AML-193 (cell line): ENCODE results near the gene TRA2B.
A peak's percentile ranks its signal among the peaks of the same experiment; 100 is the strongest.

Experiments used
- DNase-seq, 2 experiments: peaks; one replicate each; lab custom pipeline; 2025; lab: John Stamatoyannopoulos, UW

Gene TRA2B

DNA sequence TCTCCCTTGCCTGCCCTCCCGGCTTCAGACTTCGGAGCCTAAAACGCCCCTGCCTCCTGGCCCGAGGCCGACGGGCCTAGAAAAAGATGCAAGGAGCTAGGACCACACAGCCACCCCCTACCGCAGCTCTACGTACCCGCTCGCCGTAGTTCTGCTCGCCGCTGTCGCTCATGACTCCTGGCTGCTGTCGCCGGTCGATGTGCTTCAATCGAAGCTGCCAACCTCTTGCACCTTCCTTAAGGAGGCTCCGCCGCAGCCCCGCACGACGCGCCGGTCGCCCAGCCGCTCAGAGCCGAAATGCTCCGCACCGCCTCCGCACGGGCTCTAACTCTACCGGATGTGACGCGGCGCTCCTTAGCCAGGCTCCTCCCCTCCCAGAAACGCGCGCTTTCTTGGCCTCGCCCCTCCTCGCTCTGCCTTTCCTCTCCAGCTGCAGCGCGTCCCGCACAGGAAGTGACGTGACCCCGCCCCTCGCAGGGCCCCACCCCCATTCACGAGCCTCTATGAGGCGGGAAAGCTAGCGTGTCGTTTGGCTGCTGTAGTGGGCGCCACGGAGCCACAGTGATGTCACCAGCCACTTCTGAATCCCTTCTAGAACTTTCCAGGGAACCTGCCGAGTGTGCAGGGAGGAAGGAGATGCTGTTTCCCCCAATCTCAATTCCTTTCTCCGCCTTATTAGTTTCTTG is at the start of gene TRA2B:
TRA2B (minus strand) TSS at position 326 of the 686 bp plus-strand sequence; CDS start at position 172, 154 bp downstream.
- peak; percentile 99 for DNase-seq

DNA sequence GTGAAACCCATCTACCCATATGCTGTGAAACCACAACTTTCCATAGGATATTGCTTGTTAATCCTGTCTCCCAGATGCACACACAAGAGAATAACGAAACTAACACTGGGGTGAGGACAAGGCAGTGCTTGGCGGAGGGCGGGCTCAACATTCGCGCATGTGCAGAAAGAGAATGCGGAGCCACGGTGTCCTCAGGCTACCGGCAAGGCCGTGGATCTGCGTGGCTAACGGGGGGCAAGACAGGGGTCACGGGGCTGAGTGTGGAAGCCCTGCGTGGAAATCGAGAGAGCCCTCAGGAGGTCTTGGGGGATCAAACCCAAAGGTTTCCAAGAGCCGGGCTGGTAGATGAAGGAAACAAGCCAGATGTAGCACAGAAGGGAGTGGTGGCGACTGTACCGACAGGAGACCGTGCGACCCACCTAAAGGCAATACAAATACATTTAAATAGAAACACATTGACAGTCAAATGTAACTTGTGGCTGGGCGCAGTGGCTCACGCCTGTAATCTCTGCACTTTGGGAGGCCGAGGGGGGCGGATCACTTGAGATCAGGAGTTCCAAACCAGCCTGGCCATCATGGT is 48.5 kb upstream of the TRA2B start:
- no peak for DNase-seq

DNA sequence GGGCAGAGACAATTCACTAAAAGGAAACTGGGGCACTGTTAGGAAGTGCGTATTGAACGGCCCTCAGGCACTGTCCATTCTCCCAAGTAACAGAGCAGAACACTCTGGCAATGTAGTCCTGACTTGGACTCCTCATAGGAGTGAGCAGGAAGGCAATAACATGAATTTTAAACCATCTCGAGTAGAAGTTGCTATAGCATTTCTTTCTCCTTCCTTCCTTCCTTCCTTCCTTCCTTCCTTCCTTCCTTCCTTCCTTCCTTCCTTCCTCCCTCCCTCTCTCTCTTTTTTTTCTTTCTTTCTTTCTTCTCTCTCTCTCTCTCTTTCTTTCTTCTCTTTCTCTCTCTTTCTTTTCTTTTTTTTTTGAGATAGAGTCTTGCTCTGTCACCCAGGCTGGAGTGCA is 46.4 kb upstream of the TRA2B start:
- DNase-seq, result no peak

DNA sequence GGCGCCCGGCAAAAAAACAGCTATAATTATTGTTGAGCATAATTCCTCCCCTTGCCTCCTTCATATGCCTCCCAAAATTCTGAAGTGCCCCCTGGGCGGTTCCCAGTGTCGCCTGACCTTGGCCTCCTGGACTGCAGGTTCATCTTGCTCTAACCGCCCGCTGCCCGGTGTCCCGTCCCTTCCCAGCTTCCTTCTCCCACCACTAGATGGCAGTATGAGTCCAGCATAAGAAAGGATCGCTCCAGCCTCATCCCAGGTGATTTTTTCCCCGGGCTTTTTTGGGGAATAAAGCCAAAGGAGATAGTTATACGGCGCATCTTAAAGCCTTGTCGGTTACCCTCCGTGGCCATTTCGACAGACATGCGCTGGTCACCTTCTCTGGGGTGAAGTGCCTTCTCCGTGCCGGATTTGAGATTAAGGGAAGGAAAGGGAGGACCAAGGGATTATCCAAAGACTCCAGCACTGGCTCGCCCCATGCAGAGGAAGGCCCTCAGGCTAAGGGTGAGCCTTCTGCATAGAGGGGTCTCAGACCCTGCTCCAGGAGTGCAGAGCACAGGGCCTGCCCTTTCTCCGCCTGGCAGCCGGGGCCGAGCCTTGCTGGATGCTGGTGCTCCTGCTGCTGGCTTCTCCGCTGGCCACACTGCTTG is 45.8 kb upstream of the TRA2B start:
- peak; percentile 37 to 45 for DNase-seq

DNA sequence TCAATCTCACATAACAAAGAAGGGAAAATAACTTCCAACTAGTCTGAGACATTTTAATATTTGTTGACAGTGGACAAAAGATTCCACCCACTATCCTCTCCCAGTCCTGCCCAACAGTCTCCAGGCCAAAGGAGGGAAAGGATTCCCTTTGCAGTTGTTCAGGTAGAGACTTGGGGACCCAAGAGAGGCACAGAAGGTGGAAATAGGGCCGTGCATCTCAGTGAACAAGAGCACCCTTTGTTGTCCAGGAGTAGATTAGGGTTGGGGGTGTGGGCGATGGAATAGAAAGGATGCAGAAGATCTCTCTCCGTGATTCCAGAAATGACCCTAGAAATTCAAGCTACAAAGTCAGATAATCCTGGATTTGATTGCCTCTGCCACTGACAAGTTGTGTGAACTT is 44.8 kb upstream of the TRA2B start:
- no peak for DNase-seq

DNA sequence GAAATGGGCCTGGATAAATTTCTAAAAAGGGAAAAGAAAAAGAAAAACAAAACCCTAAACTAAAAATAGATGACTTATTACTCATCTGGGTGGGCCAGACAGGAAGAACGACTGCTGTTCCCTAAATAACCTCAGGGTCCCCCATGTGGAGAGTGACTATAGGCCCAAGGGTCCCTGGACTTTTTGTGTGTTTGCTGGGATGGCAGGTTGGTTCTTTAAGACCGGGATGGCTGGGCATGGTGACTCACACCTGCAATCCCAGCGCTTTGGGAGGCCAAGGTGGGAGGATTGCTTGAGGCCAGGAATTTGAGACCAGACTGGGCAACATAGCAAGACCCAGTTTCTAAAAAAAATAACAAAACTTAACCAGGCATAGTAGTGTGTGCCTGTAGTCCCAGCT is 43.8 kb upstream of the TRA2B start:
- no peak for DNase-seq

DNA sequence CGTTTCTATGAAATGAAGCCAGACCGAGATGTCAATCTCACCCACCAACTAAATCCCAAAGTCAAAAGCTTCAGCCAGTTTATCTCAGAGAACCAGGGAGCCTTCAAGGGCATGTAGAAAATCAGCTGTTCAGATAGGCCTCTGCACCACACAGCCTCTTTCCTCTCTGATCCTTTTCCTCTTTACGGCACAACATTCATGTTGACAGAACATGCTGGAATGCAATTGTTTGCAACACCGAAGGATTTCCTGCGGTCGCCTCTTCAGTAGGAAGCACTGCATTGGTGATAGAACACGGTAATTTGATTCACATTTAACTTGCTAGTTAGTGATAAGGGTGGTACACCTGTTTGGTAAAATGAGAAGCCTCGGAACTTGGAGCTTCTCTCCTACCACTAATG is 41.9 kb upstream of the TRA2B start:
- no peak for DNase-seq

DNA sequence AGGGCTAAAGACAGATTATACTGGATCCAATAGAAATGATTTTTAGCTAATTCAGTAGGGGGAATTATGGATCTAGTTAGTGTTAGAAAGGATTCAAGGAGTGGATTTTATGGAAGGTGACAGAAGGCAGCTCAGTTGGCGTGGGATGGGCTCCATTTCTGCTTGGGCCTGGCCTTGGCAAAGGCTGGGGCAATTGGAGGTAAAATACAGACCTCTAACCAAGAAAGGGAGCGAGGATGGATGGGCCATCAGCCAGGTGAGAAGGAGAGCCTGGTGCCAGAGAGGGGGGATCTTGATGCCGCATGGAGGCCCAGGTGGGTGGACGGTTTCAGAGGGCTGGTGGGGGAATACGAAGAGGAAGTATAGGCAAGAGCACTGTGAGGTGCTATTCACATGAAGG is 40.7 kb upstream of the TRA2B start:
- DNase-seq, result no peak

DNA sequence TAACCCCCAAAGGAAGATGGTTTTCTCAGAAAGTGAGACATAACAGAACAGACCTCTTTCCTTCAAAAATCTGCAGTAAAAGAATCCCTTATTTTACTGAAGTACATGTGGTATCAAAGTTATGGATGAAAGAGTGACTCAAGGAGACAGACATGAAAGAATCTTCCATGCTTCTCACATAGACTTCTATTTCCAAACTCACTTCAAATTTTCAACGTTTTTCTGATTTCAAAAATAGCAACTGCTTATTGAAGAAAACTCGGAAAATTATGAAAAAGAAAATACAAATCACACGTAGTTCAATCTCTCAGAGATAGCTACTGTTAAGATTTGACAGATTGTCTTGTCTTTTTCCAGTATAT is 39.8 kb upstream of the TRA2B start:
- no peak for DNase-seq

DNA sequence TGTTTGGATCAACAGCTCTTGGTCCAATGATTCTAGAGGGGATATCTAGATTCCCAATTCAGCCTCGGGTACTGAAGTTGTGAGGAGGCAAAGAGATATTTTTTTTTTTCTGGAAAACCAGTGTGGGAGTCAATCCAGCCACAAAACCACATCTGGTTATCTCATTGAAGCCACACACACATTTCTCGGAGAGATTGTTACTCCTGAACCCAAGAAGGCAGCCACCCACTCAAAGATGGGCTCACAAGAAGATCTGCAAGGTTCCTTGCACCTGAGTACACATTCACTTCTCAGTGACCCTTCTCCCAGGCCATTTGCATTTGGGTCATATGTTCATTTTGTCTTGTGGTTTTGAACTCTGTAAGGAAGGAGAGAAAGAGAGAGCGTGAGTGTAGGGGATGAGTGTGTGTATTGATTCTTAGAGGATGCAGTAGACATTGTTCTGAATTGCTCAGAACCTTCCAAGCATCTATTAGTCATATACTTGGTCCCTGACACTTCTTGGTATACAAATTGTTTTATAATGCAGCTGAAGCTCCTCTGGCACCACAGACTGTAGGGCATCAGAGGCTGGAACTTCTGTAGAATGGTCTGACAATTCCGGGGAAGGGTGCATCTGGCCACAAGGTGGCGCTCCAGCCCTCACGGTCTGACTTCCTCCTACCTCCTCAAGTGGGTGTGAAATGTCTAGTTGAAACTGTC is 39.3 kb upstream of the TRA2B start:
- DNase-seq, result peak; percentile 75 to 78

DNA sequence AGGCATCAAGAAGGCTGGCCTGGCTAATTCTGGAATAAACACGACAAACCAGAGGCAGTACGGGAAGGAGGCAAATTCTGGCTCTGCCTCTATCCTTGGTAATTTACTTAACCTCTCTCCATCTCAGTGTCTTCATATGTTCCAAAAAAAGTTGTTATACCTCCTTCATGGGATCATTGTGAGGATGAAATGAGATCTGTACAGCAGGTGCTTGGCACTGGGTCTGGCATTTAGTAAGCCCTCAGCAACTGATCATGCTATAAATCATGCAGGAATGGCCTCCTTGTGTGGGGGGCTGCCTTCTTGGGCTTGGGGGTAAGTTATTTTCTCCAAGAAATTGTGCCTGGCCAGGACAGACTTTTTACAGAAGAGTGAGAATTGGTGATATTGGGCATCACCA is 38.3 kb upstream of the TRA2B start:
- no peak for DNase-seq

DNA sequence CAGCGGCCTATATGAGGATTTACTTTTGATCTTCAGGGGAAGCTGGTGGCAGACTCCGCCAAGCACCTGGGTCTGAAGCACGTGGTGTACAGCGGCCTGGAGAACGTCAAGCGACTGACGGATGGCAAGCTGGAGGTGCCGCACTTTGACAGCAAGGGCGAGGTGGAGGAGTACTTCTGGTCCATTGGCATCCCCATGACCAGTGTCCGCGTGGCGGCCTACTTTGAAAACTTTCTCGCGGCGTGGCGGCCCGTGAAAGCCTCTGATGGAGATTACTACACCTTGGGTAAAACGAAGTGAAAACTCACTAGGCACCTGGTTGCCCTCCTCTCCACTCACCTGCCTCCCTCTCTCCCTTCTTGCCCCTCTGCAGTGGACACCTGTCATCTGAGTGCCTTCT is 33.8 kb upstream of the TRA2B start:
- no peak for DNase-seq

DNA sequence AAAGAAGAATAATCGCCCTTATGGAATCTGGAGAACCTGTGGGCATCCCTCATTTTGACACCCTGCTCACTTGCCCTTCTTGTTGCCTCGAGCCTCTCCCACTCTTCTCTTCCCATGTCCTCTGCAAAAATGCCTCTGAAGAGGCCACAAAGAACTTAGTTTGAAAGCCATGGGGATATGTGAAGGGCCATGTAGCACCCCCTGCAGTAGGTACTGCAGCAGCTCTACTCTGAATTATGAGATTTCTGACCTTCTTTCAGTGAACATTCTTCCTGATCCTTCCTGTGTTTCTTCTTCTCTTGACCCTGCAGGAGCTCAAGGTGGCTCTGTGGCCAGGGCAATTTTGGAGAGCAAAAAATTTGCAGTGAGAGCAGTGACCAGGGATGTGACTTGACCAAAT is 30.4 kb upstream of the TRA2B start:
- no peak for DNase-seq

DNA sequence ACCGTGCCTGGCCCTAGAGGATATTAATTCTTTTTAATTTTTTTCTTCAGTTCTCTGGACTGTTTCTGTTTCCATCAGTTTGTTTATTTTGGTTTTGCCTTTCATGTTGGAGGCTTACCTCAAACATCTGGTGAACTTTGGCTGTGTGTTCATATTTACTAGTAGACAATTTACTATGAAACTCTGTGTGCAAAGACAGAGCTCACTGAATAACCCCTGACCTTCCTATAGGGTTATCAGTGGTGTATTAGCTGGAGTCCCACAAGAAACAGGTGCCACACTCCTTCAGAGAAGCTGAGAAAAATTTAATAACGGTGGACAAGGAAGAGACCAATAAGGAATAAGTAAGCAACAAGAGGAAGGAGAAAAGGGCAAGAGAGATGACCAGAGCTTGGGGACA is 28.8 kb upstream of the TRA2B start:
- DNase-seq, result no peak

DNA sequence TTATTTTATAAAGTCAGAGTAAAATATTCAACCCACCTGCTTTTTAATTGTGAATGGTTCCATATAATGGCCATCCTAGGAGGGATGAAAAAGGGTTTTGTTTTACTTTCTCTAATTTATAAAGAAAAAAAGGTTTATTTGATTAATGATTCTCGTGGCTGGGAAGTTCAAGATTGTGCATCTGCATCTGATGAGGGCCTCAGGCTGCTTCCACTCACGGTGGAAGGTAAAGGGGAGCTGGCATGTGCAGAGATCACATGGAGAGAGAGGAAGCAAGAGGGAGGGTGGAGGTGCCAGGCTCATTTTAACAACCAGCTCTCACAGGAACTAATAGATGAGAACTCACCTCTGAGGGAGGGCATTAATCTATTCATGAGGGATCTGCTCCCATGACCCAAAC is 27.7 kb upstream of the TRA2B start:
- DNase-seq, result no peak

DNA sequence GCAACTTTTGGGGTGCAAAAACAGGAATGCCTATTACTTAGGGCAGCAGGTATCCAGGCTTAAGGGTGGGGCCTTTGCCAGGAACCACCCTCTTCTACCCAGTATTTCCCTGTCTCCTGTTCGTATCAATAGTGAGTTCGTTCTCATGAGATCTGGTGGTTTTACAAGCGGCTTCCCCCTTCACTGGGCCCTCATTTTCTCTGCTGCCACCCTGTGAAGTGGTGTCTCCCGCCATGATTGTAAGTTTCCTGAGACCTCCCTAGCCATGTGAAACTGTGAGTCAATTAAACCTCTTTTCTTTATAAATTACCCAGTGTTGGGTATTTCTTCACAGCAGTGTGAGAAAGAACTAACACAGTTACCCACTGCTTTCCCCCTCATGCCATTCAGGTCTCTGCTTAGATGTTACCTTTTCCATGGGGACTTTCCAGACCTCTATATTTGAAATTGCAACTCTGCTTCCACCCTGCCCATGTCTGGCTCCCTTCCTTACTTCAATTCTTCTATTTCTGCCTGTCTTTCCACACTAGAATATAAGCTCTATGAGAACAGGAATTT is 23.9 kb upstream of the TRA2B start:
- no peak for DNase-seq

DNA sequence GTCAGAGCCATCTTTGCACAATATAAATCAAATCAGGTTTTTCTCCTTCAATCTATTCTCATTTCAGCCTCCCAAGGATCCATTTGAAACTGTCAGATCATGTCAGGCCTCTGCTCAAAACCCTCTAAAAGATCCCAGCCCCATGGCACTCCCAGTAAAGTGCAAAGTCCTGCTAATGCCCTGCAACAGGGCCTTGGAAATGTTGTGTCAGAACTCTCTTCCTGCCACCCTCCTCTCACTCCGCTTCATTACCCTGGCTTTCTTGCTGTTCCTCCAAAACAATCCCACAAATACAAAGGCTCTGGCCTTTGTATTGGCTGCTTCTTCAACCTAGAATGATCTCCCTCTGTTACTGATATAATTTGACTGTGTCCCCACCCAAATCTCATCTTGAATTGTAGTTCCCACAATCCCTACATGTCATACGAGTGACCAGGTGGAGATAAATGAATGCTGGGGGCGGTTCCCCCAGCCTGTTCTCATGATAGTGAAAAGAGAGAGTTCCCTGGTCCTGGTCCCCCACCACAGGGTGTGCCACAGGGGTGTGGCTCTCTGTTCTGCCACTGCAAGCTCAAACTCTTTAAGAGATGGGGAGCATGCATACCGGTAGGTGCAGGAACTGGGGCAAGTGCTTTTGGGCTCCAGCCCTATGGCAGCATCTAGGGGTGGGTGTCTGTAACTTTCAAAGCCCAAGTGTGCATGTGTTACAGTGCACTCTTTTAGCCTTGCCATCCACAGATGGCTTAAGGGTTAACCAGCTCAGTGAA is 22.9 kb upstream of the TRA2B start:
- DNase-seq, result no peak

DNA sequence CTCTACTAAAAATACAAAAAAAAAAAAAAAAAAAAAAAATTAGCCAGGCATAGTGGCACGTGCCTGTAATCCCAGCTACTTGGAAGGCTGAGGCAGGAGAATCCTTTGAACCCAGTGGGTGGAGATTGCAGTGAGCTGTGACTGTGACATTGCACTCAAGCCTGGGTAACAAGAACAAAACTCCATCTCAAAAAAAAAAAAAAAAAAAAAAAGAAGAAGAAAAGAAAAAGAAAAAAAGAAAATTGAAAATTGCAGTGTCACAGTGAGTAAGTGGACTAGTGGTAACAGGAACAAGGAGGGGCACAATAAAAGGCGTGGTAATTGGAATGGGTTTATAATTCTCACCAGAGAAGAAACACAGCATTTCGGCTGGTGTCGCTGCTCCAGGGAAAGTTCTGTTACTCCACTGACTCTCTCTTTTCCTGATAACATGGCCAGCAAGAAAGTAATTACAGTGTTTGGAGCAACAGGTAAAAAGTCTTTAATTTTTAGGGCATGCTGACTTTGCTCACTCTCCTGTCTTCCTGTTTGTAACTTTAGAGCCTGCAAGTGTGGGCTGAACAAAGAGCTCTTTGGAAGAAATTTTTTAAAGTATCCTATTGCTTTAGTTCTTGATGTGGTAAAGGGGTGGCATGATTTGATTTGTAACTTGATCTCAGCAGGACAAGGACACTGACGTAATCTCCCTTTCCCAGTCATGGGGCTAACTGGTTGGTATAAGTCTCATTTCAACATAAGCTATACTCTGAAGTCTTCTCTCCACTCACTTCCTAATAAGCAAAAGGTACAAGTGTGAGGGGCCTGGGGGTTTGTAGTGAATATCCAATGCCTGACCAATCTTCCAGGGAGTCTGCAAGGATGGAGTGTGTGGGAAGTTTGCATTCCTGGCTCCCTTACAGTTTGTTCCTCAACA is 22.1 kb upstream of the TRA2B start:
- peak; percentile 65 to 72 for DNase-seq

DNA sequence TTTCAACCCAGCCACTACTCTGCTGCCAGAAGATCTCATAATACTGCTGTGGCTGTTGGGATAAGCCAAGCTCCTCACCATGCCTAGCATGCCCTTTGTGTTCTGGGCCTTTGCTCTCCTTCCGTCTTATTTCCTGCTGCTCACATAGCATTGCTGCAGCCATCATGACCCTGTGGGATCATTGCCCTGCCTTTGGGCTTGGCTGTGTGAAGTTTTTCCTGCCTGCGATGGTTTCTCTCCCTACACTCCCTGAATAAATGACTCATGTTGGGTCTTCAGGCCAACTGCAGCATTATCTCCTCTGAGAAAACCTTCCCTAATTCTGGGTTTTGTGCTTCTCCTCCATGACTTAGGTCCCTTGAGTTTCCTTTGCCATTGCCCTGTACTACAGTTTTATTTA is 20.8 kb upstream of the TRA2B start:
- no peak for DNase-seq

DNA sequence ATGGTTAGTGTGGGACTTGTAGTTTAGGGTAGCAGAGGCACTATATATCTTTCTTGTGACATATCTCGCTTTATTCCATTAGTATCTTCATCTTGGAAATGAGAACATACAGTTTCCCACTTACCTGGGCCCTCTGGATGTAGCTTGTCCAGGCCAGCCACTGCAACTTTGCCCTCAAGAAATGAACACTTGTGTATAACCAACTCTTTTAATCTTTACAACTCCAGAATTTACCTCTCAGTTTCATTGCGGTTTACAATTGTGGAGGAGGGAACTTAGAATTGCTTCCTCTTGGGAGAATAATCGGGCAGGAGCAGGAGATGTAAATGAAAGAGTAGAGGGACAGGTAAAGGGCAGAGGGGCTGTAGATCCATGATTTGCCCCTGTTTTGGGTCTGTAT is 18.4 kb upstream of the TRA2B start:
- DNase-seq, result no peak

DNA sequence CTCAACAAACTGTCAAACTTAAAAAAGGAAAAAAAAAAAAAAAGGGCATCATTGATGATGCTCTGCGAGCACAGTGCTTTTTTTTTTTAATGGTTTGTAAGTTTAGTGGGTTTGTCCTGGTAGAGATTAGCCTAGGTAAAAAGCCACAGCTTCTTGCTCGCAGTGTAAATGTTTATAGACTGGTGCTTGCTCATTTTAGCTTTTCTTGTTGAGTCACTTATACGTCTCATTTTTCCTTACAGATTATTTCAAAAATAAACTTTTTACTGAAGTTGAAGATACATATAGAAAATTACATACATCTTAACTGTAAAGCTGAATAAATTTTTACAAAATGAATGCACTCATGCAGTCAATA is 16.5 kb upstream of the TRA2B start:
- DNase-seq, result no peak
